Left forelimb (tissue), 1 donor: ENCODE results near the gene ELOVL6.
"Not testable (repeated sequence)": the region's sequence is repeated elsewhere in the genome, so short reads cannot be mapped to it uniquely, and the experiment has no call there.

ENCODE experiments used
- DNase-seq: peaks from one replicate; pipeline ENCODE4 v3.0.0-alpha.2; 2018; ENCODE audit warnings: low spot score

Gene ELOVL6

GRCh38 chr4:110196871-110197528 is 1.4 kb downstream of the ELOVL6 start:
- peak; percentile 82 for DNase-seq

DNA sequence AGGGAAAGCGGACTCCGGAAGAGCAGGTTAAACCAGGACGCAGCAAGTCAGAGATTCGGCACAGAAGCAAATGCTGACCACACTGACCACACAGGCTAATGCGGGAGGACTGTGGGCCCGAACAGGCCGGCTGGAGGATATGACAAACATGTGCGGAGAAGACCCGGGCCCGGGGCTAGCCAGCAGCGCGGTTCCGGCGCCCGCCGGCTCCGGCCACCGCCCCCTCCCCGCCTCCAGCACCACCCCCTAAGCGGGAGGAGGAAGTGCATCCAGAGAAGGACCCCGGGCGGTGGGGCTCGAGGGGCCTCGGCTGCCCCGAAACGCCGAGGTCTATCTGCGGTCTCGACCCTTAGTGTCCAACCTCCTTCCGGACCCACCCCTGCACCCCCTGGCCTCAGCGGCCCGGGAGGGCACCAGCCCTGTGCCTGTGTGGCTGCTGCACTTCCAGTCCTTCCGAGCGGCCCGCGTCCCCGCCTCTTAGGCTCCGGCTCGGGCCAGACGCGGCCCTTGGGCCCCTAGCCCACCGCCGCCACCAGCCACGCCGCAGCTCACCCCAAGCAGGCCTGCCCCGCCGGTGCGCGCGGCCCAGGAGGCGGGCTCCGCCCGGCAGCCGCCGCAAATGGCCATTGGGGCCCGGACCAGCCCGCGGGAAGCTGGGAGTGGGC is 2.1 kb downstream of the ELOVL6 start:
- peak; percentile 85 for DNase-seq

GRCh38 chr4:110195561-110196205 is 2.7 kb downstream of the ELOVL6 start:
- no peak for DNase-seq

- DNase-seq: peak; percentile 82
Measured at GRCh38 chr4:110193822-110194761, 4.3 kb downstream of the ELOVL6 start.

DNA sequence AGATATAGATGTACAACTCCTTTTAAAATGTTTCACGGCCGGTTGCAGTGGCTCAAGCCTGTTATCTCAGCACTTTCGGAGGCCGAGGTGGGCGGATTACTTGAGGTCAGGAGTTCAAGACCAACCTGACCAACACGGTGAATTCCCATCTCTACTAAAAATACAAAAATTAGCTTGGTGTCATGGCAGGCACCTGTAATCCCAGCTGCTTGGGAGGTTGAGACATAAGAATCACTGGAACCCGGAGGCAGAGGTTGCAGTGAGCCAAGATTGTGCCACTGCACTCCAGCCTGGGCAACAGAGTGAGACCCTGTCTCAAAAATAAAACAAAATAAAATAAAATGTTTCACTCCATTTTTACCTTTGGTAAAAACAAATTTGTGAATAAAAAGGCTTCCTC is 5.1 kb downstream of the ELOVL6 start:
- not testable (repeated sequence) for DNase-seq

GRCh38 chr4:110190249-110190648 is 8.2 kb downstream of the ELOVL6 start:
- no peak for DNase-seq

DNA sequence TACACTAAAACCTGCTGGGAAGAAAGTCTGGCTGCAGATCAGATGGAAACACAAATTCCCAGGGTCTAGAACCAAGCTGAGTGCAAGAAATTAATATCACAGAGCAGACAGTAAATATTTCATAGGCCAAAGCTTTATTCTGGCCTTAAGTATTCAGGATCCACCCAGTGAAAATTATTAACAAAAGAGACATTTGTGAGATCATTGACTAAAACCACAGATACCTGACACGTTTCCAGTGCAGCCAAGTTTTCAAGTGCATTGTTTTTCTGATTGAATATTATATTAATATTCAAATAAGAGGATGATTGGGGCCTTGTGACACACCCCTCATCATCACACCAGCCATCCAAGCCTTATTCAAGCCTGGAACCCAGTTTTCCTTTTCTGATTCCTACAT is 10.3 kb downstream of the ELOVL6 start:
- DNase-seq: no peak

DNA sequence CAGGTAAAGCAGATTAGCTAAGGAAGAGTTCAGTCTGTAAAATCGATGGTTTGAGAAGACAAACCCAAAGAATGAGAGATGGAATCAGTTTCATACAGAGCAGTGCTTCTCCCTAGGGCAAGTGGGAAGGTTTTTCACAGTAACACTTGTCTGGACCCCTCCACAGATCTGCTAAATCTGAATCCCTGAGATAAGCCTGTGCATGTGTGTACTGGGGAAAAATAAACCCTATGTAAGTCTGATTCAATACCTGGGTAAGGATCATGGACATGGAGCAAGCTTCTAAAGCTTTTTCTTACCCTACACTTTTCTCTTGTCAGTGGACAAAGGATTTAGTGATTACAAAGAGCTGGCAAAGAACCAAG is 13.6 kb downstream of the ELOVL6 start:
- DNase-seq: no peak

DNA sequence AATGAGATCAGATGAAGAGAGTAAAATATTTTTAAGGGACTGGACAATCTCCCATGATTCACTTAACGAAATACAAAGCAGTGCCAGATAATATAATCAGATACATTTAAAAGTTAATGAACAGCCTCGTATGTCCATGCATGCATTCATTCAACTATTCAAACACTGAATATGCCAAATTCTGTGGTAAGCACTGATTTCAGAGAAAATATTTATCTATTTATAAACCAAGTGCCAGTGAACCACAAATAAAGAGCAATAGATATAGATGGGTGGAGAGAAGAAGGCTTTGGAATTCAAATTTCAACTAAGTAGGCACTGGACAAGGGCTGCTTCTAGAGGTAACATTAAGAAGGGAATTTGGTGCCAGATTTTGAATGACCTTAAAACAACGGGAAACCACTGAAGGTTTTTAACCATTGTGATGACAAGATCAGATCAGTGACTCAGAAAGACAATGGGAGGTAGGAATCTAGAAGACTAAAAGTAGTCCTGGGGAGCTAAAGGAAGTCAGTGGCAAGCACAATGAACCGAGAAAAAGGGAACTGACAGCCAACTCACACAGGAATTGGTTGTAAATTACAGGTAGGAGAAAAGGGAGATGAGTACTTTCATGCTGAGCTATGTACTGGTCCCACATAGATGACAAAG is 14.2 kb downstream of the ELOVL6 start:
- no peak for DNase-seq

GRCh38 chr4:110183643-110184042 is 14.8 kb downstream of the ELOVL6 start:
- no peak for DNase-seq

GRCh38 chr4:110183058-110183457 is 15.4 kb downstream of the ELOVL6 start:
- DNase-seq: no peak

- no peak for DNase-seq
Measured at GRCh38 chr4:110181890-110182289, 16.5 kb downstream of the ELOVL6 start.

- no peak for DNase-seq
Measured at GRCh38 chr4:110175634-110176033, 22.8 kb downstream of the ELOVL6 start.

DNA sequence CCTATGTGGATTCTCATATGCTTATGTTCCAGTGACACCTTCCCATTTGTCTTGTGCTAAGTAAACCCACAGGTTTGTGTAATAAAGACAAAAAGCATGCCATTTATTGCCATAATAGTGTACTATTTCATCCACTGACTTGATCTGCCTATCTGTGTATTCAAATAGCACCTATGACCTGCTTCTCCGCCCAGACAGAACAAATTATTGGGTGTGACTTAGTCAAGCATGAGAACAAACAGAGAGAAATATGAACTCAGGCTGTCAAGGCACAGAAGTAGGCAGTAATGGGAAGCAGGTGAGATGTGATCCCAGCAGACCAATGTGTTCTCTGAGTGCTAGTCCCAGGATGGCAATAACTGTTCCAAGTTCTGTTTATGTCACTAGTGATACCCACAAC is 25.4 kb downstream of the ELOVL6 start:
- no peak for DNase-seq

- DNase-seq: no peak
Measured at GRCh38 chr4:110171971-110172370, 26.4 kb downstream of the ELOVL6 start.

- no peak for DNase-seq
Measured at GRCh38 chr4:110170861-110171260, 27.6 kb downstream of the ELOVL6 start.

GRCh38 chr4:110165382-110166286 is 32.8 kb downstream of the ELOVL6 start:
- DNase-seq: no peak

GRCh38 chr4:110164856-110165255 is 33.6 kb downstream of the ELOVL6 start:
- DNase-seq: no peak

- no peak for DNase-seq
Measured at GRCh38 chr4:110164251-110164650, 34.2 kb downstream of the ELOVL6 start.

DNA sequence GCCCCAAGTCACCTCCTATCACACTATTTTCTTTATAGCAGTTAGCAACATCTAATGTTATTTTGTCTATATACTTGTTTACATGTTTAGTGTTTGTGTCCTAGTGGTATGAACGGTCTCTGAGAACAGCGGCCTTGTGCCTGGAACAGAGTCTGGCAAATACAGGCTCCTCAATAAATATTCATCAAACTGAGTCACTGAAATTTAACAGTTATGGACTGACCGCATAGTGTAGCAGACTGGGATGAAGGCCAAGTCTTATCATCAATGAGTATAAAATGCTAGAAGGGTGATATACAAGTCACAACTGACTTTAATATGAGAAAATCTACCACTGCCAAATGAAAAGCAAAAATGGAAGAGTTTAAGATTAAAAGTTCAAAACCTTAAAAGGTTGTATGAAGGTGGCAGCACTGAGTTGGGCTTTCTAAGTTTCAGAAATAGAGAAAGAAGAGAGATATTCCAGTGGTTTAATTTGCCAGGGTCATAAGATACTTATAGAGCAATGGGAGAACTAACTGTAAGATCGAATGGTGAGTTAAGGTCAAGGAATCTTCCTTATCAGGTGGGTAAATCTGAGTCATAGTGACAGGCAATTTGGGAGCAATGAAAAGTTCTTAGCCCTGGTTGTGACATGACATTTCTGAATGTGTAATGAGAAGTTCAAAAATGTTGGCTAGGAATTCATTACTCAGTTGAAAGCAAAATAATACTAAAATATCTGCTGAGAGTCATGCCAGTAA is 34.9 kb downstream of the ELOVL6 start:
- DNase-seq: no peak
